ES-I3 (cell line): Measurements from ENCODE around the gene OLFM1.

Experiments
- H3K36me3 ChIP-seq: 2 replicates; pipeline ENCODE4 v1.6.1; 2013; ENCODE audit warnings: mild to moderate bottlenecking, low read length, control low read depth, moderate library complexity; ENCODE audit not compliant: insufficient read depth
- H3K4me1 ChIP-seq: 2 replicates; pipeline ENCODE4 v1.6.1; 2013; ENCODE audit warnings: mild to moderate bottlenecking, control low read depth, low read length; ENCODE audit not compliant: insufficient read depth
- H3K9ac ChIP-seq: 2 replicates; pipeline ENCODE4 v1.6.1; 2013; ENCODE audit warnings: low read depth, mild to moderate bottlenecking, low read length, moderate library complexity
- H3K9me3 ChIP-seq: 2 replicates; pipeline ENCODE4 v1.6.1; 2013; ENCODE audit warnings: mild to moderate bottlenecking, low read length, moderate library complexity; ENCODE audit not compliant: control insufficient read depth, insufficient read depth

The OLFM1 gene

DNA sequence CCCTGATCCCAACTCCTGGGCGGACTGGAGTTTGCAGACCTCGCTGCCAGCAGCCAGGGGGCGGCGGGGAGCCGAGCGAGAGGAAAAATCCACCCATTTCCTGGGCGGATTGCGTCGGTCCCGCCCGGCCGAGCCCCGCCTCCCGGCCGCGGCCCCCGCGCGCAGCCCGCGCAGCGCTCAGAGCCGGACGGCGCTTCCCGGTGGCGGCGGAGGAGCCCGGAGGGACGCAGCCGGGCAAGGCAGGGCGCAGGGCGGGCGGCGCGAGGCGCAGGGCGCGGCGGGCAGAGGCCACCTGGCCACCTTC is at the start of gene OLFM1:
OLFM1 (plus strand) TSS at position 180 of the 304 bp plus-strand sequence. CDS start 322 bp downstream, outside the sequence.
- Histone ChIP-seq H3K9me3 (no peaks in the 10 kb centered on the region), H3K4me1 (no peaks in the 10 kb centered on the region), H3K9ac (peak within 1 kb of the TSS; percentile 52), H3K36me3 (no peaks in the 10 kb centered on the region)

- H3K36me3 ChIP-seq, result no peaks in the 10 kb centered on the region
- H3K9ac ChIP-seq, result no peak overlapping the region
- no peaks in the 10 kb centered on the region for H3K9me3 ChIP-seq
- H3K4me1 ChIP-seq, result no peaks in the 10 kb centered on the region
Observed at GRCh38 chr9:135038331-135038730, 49.1 kb upstream of the OLFM1 start.

DNA sequence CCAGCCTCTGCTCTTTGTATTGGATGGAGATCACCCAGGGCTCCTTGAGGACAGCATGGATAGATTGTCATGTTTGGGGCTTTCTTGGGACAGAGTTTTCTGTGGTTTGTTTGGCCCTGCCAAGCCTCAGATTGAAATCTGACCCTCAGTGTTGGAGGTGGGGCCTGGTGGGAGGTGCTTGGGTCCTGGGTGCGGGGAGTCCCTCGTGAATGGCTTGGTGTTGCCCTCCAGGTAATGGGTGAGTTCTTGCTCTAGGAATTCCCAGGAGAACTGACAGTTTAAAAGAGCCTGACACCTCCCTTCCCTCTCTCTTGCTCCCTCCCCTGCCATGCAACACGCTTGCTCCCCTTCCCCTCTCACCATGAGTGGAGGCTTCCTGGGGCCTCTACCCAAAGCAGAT is 48.6 kb upstream of the OLFM1 start:
- H3K36me3 ChIP-seq, result no peaks in the 10 kb centered on the region
- no peaks in the 10 kb centered on the region for H3K9me3 ChIP-seq
- no peaks in the 10 kb centered on the region for H3K4me1 ChIP-seq
- no peak overlapping the region for H3K9ac ChIP-seq

DNA sequence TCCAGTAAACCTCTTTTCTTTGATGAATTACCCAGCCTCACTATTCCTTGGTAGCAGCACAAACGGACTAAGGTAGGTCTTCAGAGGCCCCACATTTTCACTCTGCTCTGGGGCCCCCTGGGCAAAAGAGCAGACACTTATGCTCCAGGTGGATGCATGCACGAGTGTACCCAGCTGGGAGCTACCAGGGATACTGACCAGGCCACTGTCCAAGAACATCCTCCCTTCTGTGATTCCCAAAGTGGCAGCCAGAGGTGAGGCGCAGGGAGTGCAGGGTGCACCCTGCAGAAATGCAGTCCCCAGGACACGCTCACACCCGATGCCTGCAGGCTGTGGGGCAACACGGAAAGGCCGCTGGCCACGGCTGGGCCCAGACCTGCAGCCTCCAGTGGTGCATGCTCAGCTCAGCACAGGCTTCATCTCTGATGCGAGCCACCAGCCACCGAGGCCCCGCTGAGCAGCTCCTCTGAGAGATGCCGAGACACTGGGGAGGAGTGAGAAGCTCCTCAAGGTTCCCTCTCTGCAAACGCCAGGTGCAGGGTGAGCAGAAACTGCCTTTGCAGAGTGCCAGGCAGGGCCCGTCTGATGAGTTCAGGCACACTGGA is 48.1 kb upstream of the OLFM1 start:
- H3K9ac ChIP-seq, result no peak overlapping the region
- H3K9me3 ChIP-seq, result no peaks in the 10 kb centered on the region
- no peaks in the 10 kb centered on the region for H3K4me1 ChIP-seq
- H3K36me3 ChIP-seq, result no peaks in the 10 kb centered on the region

DNA sequence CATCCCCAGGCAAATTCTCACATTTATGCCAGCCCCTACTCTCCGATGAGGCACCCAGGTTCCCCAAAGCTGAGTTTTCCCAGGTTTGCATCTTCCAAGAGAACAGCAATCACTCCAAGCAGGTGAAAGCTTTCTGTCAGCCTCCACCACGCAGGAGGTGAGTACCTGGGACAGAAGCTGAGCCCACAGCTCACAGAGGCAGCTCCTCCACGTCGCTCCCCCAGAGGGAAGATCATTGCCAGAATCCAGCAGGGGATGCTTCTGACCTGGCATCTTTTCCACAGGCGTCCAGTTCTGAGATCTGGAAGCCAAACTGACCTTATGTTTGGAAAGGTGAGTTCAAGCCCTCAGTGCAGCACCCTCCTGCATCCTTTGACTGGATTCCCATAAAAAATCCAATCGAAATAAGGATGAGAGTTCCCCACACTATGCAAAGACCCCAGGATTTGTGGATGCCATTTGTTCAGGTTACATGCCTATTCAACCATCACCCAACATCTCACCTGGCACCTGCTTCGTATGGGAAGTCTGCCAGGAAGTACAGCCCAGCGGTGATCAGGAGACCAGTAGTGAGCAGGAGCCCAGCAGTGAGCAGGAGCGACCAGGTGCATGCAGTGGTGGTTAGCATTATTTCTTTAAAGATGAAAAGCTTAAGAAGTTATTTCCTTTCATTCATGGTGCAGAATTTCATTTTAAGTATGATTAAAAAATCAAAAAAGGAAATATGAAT is 47.4 kb upstream of the OLFM1 start:
- Histone ChIP-seq H3K9ac (no peak overlapping the region), H3K36me3 (no peaks in the 10 kb centered on the region), H3K4me1 (no peaks in the 10 kb centered on the region), H3K9me3 (no peaks in the 10 kb centered on the region)

- Histone ChIP-seq H3K9ac (no peak overlapping the region), H3K36me3 (no peaks in the 10 kb centered on the region), H3K9me3 (no peaks in the 10 kb centered on the region), H3K4me1 (no peaks in the 10 kb centered on the region)
Observed at GRCh38 chr9:135040892-135041291, 46.6 kb upstream of the OLFM1 start.

GRCh38 chr9:135043345-135043744 is 44.1 kb upstream of the OLFM1 start:
- H3K9ac ChIP-seq, result no peak overlapping the region
- no peaks in the 10 kb centered on the region for H3K36me3 ChIP-seq
- H3K4me1 ChIP-seq, result no peaks in the 10 kb centered on the region
- H3K9me3 ChIP-seq, result no peaks in the 10 kb centered on the region

DNA sequence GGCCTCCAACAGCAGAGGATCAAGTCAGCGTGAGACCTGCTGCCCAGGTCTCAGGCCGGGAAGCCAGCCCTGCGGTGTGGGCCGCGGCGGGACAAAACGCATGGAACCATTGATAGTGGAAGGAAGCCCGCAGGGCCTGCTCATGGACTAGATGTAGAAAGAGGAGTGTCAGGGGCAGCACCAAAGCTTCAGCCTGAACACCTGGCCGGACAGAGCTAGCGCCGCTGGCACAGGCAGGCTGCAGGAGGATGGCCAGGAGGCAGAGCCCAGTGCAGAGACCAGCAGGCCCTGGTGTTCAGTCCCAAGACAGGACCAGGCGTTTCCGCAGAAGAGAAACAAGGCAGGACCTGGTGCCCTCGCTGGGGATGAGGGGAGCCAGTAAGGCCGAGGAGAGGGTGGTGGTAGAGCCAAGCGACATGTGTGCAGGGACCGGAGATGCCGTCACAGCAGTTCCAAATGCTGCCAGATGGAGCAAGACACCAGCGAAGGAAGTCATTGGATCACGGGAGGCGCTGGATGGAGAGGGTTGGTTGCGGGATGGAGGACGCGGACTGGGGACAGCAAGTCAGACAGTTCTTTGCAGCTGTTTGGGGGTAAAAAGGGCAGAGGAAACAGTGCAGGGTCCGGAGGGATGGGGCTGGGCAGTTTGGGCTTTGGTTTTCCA is 42.1 kb upstream of the OLFM1 start:
- Histone ChIP-seq H3K9me3 (no peaks in the 10 kb centered on the region), H3K9ac (no peak overlapping the region), H3K36me3 (no peaks in the 10 kb centered on the region), H3K4me1 (no peaks in the 10 kb centered on the region)

- H3K9me3 ChIP-seq, result no peaks in the 10 kb centered on the region
- H3K4me1 ChIP-seq, result no peaks in the 10 kb centered on the region
- H3K9ac ChIP-seq, result no peak overlapping the region
- H3K36me3 ChIP-seq, result no peaks in the 10 kb centered on the region
Observed at GRCh38 chr9:135045928-135046738, 41.3 kb upstream of the OLFM1 start.

DNA sequence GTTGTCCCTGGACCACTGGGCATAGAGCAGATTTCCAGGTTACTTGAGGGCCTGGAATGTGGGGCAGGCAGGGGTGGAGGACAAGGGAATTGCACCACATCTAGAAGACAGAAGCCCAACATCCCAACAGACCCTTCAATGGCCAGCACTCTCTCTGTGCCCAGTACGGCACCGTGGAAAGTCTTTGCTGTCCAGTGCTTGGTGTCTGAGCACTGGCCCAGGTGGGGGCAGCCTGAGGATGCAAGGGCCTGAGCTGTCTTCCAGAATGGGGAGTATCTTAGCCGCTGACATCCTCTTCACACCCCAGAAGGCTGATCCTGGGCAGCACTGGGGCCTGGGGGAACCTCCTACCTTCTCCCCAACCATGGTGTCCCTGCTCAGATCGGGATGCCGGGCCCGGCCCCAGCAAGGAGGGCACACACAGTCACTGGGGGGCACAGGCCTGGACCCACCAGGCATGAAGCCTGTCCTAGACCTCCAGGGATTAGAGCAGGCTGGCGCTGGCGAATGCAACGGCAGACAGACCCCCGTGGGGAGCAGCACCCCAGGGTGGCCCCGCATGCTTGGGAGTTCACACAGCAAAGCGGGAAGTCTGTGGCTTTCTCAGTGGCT is 40.6 kb upstream of the OLFM1 start:
- H3K9me3 ChIP-seq, result no peaks in the 10 kb centered on the region
- no peak overlapping the region for H3K9ac ChIP-seq
- no peaks in the 10 kb centered on the region for H3K36me3 ChIP-seq
- H3K4me1 ChIP-seq, result no peaks in the 10 kb centered on the region

GRCh38 chr9:135047521-135047920 is 39.9 kb upstream of the OLFM1 start:
- Histone ChIP-seq H3K4me1 (no peaks in the 10 kb centered on the region), H3K36me3 (no peaks in the 10 kb centered on the region), H3K9ac (no peak overlapping the region), H3K9me3 (peaks cover 2% of the 10 kb centered on the region; the same call in 1 of the 2 replicates)

GRCh38 chr9:135048046-135048757 is 39.3 kb upstream of the OLFM1 start:
- Histone ChIP-seq H3K36me3 (no peaks in the 10 kb centered on the region), H3K4me1 (no peaks in the 10 kb centered on the region), H3K9me3 (peaks cover 2% of the 10 kb centered on the region; the same call in 1 of the 2 replicates), H3K9ac (no peak overlapping the region)

- Histone ChIP-seq H3K36me3 (no peaks in the 10 kb centered on the region), H3K9ac (no peak overlapping the region), H3K9me3 (peaks cover 2% of the 10 kb centered on the region; the same call in 1 of the 2 replicates), H3K4me1 (no peaks in the 10 kb centered on the region)
Observed at GRCh38 chr9:135048758-135049444, 38.6 kb upstream of the OLFM1 start.
